Measurements from ENCODE around the gene STIL. TPM values are rescaled to one million over a fixed set of nuclear protein-coding genes. Genes with fewer than 3 reads are reported as not detected.

STIL gene
- polyA plus RNA-seq, 1 donor (not counting 4 experiments of a cell fraction or from before 2014, with no cell fraction given), result 10.5 TPM

DNA sequence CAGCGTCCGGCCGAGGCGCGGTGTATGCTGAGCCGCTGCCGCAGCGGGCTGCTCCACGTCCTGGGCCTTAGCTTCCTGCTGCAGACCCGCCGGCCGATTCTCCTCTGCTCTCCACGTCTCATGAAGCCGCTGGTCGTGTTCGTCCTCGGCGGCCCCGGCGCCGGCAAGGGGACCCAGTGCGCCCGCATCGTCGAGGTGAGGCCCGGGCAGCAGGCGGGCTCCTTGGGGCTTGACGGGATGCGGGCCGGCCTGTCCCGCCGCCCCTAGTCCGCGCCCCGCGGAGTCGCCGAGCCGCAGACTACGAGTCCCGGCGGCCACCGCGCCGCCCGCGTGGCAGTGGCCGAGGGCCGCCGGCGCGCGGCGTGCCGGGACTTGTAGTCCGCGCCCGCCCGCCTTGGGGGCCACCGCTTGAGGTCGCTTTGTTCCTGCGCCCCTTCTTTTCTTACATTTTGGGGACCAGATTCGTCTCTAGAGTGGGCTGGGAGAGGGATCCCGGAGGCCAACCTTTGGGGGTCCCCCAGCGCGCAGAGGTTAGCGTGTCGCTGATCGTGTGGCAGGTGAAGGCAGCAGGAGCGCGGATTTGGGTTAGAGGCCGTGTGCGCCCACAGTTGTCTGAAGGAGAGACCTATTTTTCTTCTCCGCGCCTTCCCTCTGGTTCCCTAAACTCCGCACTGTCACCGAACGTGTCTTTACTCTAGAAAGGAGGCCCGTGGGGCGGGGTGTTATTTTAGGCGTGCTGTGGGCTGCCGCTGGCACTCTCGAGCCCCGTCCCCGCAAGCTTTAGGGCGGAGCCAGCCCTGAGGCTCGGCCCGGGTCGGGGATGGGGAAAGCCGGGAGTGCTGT lies 20.2 kb upstream of the STIL start:
- peak overlapping the region; percentile 95 for H2AFZ ChIP-seq (ENCODE audit: control insufficient read depth, low read length)
- H4K20me1 ChIP-seq (ENCODE audit: control insufficient read depth, extremely low read depth, insufficient read depth, low read length), result no peaks in the 10 kb centered on the region
- FAIRE-seq, result no peak
- H3K36me3 ChIP-seq (ENCODE audit: control insufficient read depth in 2 of 2, extremely low read depth in 1 of 2, insufficient read depth in 2 of 2, low read length in 2 of 2), result peaks cover 0 to 3% of the 10 kb centered on the region in 2 experiments
- peak overlapping the region; percentile 87 for H3K9ac ChIP-seq (ENCODE audit: control insufficient read depth, extremely low read depth, insufficient read depth, low read length)
- H3K9me3 ChIP-seq (ENCODE audit: control insufficient read depth, low read depth, low read length), result no peaks in the 10 kb centered on the region
- peak overlapping the region; percentile 73 for H3K27ac ChIP-seq (ENCODE audit: control insufficient read depth, insufficient read depth, low read length)
- H3K79me2 ChIP-seq (ENCODE audit: control insufficient read depth, insufficient read depth, low read length), result peaks cover 40% of the 10 kb centered on the region
- dilution Hi-C loops (cut with MboI; ENCODE audit: extremely low pct_ligation_motif_present, low sequenced_read_pairs), result no loop called here
- peak overlapping the region; percentile 72 for H3K4me2 ChIP-seq (ENCODE audit: control insufficient read depth, extremely low read depth, insufficient read depth, low read depth, low read length)
- H3K4me1 ChIP-seq (ENCODE audit: control insufficient read depth, extremely low read depth, insufficient read depth, low read length), result peaks cover 12% of the 10 kb centered on the region
- TF ChIP-seq EZH2 (IDR thresholded peaks at IDR 0.05; ENCODE audit: low read length), result no peak
- TF ChIP-seq, protein P1, sequence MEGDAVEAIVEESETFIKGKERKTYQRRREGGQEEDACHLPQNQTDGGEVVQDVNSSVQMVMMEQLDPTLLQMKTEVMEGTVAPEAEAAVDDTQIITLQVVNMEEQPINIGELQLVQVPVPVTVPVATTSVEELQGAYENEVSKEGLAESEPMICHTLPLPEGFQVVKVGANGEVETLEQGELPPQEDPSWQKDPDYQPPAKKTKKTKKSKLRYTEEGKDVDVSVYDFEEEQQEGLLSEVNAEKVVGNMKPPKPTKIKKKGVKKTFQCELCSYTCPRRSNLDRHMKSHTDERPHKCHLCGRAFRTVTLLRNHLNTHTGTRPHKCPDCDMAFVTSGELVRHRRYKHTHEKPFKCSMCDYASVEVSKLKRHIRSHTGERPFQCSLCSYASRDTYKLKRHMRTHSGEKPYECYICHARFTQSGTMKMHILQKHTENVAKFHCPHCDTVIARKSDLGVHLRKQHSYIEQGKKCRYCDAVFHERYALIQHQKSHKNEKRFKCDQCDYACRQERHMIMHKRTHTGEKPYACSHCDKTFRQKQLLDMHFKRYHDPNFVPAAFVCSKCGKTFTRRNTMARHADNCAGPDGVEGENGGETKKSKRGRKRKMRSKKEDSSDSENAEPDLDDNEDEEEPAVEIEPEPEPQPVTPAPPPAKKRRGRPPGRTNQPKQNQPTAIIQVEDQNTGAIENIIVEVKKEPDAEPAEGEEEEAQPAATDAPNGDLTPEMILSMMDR (optimal IDR thresholded peaks at IDR 0.05 in 1 of 3, IDR thresholded peaks at IDR 0.05 in 1 of 3, conservative IDR thresholded peaks at IDR 0.05 in 1 of 3; ENCODE audit: extremely low read depth in 1 of 3, insufficient read depth in 2 of 3, low read length in 3 of 3), result peak in 1 of 3 experiments; percentile 40
- no peak for DNase-seq (ENCODE audit: low read depth, low spot score)
- peaks cover 2% of the 10 kb centered on the region for H3K9me1 ChIP-seq (ENCODE audit: control insufficient read depth, extremely low read depth, insufficient read depth, low read length)
- no peaks in the 10 kb centered on the region for H3K27me3 ChIP-seq (ENCODE audit: control insufficient read depth, extremely low read depth, insufficient read depth, low read length)
- H3K4me3 ChIP-seq (ENCODE audit: control insufficient read depth in 2 of 3, extremely low read depth in 1 of 3, insufficient read depth in 2 of 3, low read depth in 1 of 3, low read length in 3 of 3), result peak overlapping the region; percentile 79 to 92 (median 85)

DNA sequence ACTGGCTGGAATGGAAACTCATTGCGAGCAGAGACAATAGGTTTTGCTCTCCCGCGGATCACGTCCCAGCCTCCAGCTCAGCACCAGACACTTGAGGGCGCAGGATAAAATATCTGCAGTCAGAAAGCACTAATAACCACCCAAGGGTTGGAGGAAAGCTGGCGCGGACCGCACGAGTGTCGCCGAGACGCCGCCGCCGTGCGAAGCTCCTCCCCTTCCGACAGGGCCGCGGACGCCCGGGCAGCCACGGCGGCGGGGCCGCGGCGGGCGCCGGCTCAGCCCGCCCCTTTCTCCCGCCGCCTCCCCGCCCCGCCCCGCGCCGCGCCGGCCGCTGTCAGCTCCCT lies 19.6 kb upstream of the STIL start, which contains the start of gene CMPK1:
CMPK1 (plus strand) TSS at position 213 of the 344 bp plus-strand sequence. CDS start 156 bp downstream, outside the sequence.
- Histone ChIP-seq H2AFZ (ENCODE audit: control insufficient read depth, low read length) (peak within 1 kb of the TSS; percentile 95), H3K4me3 (ENCODE audit: control insufficient read depth in 2 of 3, extremely low read depth in 1 of 3, insufficient read depth in 2 of 3, low read depth in 1 of 3, low read length in 3 of 3) (peak within 1 kb of the TSS; percentile 79 to 92 (median 85)), H4K20me1 (ENCODE audit: control insufficient read depth, extremely low read depth, insufficient read depth, low read length) (no peaks in the 10 kb centered on the region), H3K4me1 (ENCODE audit: control insufficient read depth, extremely low read depth, insufficient read depth, low read length) (peaks cover 12% of the 10 kb centered on the region), H3K9me1 (ENCODE audit: control insufficient read depth, extremely low read depth, insufficient read depth, low read length) (peaks cover 2% of the 10 kb centered on the region), H3K79me2 (ENCODE audit: control insufficient read depth, insufficient read depth, low read length) (peaks cover 37% of the 10 kb centered on the region), H3K4me2 (ENCODE audit: control insufficient read depth, extremely low read depth, insufficient read depth, low read depth, low read length) (peak within 1 kb of the TSS; percentile 72), H3K9ac (ENCODE audit: control insufficient read depth, extremely low read depth, insufficient read depth, low read length) (peak within 1 kb of the TSS; percentile 87), H3K27ac (ENCODE audit: control insufficient read depth, insufficient read depth, low read length) (peak within 1 kb of the TSS; percentile 73), H3K36me3 (ENCODE audit: control insufficient read depth in 2 of 2, extremely low read depth in 1 of 2, insufficient read depth in 2 of 2, low read length in 2 of 2) (peaks cover 0 to 3% of the 10 kb centered on the region in 2 experiments), H3K27me3 (ENCODE audit: control insufficient read depth, extremely low read depth, insufficient read depth, low read length) (no peaks in the 10 kb centered on the region), H3K9me3 (ENCODE audit: control insufficient read depth, low read depth, low read length) (no peaks in the 10 kb centered on the region)
- dilution Hi-C loops (cut with MboI; ENCODE audit: extremely low pct_ligation_motif_present, low sequenced_read_pairs), result no loop called here
- TF ChIP-seq, protein P1 (optimal IDR thresholded peaks at IDR 0.05 in 1 of 3, IDR thresholded peaks at IDR 0.05 in 1 of 3, conservative IDR thresholded peaks at IDR 0.05 in 1 of 3; ENCODE audit: extremely low read depth in 1 of 3, insufficient read depth in 2 of 3, low read length in 3 of 3), result peak in 1 of 3 experiments; percentile 44
- TF ChIP-seq EZH2 (IDR thresholded peaks at IDR 0.05; ENCODE audit: low read length), result no peak
- FAIRE-seq, result no peak
- DNase-seq (ENCODE audit: low read depth, low spot score), result no peak

Data from keratinocyte (primary cell).